ENCODE results near the gene DAP. TPM values are rescaled to one million over a fixed set of nuclear protein-coding genes. Genes with fewer than 3 reads are reported as not detected.

The DAP gene
- total RNA-seq, 1 experiment from 2014 or later = 114 TPM

GRCh38 chr5:10768328-10768899 lies 7.4 kb upstream of the DAP start:
- Mint-ChIP-seq H3K27ac (ENCODE audit: low read depth, unreplicated experiment) (no peak overlapping the region), H3K4me1 (ENCODE audit: insufficient read depth, unreplicated experiment) (no peaks in the 10 kb centered on the region), H3K27me3 (ENCODE audit: insufficient read depth, unreplicated experiment) (peaks cover 22% of the 10 kb centered on the region), H3K36me3 (ENCODE audit: insufficient read depth, unreplicated experiment) (no peaks in the 10 kb centered on the region), H3K9me3 (ENCODE audit: unreplicated experiment) (no peaks in the 10 kb centered on the region), H3K4me3 (ENCODE audit: unreplicated experiment) (no peak overlapping the region)
- intact Hi-C loops (cut with micrococcal nuclease) = no loop called here
- TF ChIP-seq CTCF (IDR thresholded peaks at IDR 0.05; ENCODE audit: unreplicated experiment) = no peak
- DNase-seq (ENCODE audit: unreplicated experiment) = no peak
- no TSS peak for BruUV-seq (replicated peaks)
- ChIA-PET CTCF (no interaction called here), POLR2A (interaction anchor here (1.1 kb wide), 1 partner anchor 29 kb away, joined by 4 read pairs; no protein-coding TSS in a partner anchor)

GRCh38 chr5:10762776-10763500 lies 1.9 kb upstream of the DAP start:
- BruUV-seq (replicated peaks) = no TSS peak
- no peak for TF ChIP-seq CTCF (IDR thresholded peaks at IDR 0.05; ENCODE audit: unreplicated experiment)
- Mint-ChIP-seq H3K36me3 (ENCODE audit: insufficient read depth, unreplicated experiment) (peaks cover 12% of the 10 kb centered on the region), H3K4me1 (ENCODE audit: insufficient read depth, unreplicated experiment) (peaks cover 5% of the 10 kb centered on the region), H3K9me3 (ENCODE audit: unreplicated experiment) (no peaks in the 10 kb centered on the region), H3K4me3 (ENCODE audit: unreplicated experiment) (peak overlapping the region; percentile 81), H3K27ac (ENCODE audit: low read depth, unreplicated experiment) (no peak overlapping the region), H3K27me3 (ENCODE audit: insufficient read depth, unreplicated experiment) (no peaks in the 10 kb centered on the region)
- intact Hi-C loops (cut with micrococcal nuclease) = no loop called here
- CTCF ChIA-PET = no interaction called here
- no peak for DNase-seq (ENCODE audit: unreplicated experiment)
- POLR2A ChIA-PET = interaction anchor here (0.5 kb wide), 1 partner anchor 453 kb away, joined by 4 read pairs; no protein-coding TSS in a partner anchor

DNA sequence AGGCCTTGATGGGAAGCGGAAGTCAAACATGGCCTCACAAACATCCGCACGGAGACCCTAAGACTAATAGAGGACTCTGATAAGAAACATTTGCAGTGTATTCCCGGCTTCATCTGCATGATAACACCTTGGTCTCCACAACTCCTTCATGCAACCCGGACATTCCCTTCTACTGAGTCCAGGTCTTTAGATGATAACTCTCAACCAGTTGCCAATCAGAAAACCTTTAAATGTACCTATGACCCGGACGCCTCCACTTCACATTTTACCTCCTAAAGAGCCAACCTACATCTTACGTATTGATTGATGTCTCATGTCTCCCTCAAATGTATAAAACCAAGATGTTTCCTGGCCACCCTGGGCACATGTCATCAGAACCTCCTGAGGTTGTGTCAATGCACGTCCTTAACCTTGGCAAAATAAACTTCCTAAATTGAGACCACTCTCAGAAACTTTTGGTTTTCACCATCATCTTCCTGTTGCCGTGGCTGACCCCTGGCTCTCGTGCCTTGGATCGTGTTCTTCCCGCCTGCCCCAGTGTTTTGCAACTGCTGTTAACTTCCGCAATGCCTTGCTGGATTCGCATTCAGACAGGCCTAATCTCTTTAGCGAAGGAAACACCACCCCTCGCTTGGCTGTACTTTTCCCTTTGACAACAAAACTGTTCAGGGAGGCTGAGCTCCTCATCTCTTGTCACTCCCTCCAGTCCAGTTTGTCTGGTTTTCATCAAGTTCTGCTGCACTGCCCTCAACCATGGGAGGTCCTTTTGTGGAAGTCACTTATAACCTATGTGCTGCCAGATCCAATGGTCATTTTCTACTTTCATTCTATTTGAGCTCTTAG lies 1.1 kb upstream of the DAP start:
- no peak for TF ChIP-seq CTCF (IDR thresholded peaks at IDR 0.05; ENCODE audit: unreplicated experiment)
- BruUV-seq (replicated peaks) = no TSS peak
- intact Hi-C loops (cut with micrococcal nuclease) = loop anchor here (2.0 kb wide), 1 partner anchor 37 kb away; no protein-coding TSS in a partner anchor
- Mint-ChIP-seq H3K27ac (ENCODE audit: low read depth, unreplicated experiment) (no peak overlapping the region), H3K4me3 (ENCODE audit: unreplicated experiment) (peak overlapping the region; percentile 81), H3K4me1 (ENCODE audit: insufficient read depth, unreplicated experiment) (peaks cover 5% of the 10 kb centered on the region), H3K9me3 (ENCODE audit: unreplicated experiment) (no peaks in the 10 kb centered on the region), H3K27me3 (ENCODE audit: insufficient read depth, unreplicated experiment) (no peaks in the 10 kb centered on the region), H3K36me3 (ENCODE audit: insufficient read depth, unreplicated experiment) (peaks cover 18% of the 10 kb centered on the region)
- CTCF ChIA-PET = no interaction called here
- DNase-seq (ENCODE audit: unreplicated experiment) = no peak
- POLR2A ChIA-PET = interaction anchor here (0.6 kb wide), 1 partner anchor 497 kb away, joined by 7 read pairs; no protein-coding TSS in a partner anchor

- TF ChIP-seq CTCF (IDR thresholded peaks at IDR 0.05; ENCODE audit: unreplicated experiment) = no peak
- peaks cover 5% of the 10 kb centered on the region for H3K4me1 Mint-ChIP-seq (ENCODE audit: insufficient read depth, unreplicated experiment)
- intact Hi-C loops (cut with micrococcal nuclease) = loop anchor here (2.0 kb wide), 1 partner anchor 36 kb away; no protein-coding TSS in a partner anchor
- CTCF ChIA-PET = no interaction called here
- POLR2A ChIA-PET = interaction anchor here (0.6 to 0.9 kb wide), 3 partner anchors 9 to 350 kb away, joined by 3 to 5 read pairs (median 3); no protein-coding TSS in a partner anchor
- BruUV-seq (replicated peaks) = no TSS peak
- H3K27me3 Mint-ChIP-seq (ENCODE audit: insufficient read depth, unreplicated experiment) = no peaks in the 10 kb centered on the region
- no peak for DNase-seq (ENCODE audit: unreplicated experiment)
- peaks cover 18% of the 10 kb centered on the region for H3K36me3 Mint-ChIP-seq (ENCODE audit: insufficient read depth, unreplicated experiment)
- H3K9me3 Mint-ChIP-seq (ENCODE audit: unreplicated experiment) = no peaks in the 10 kb centered on the region
- peak overlapping the region; percentile 76 for H3K27ac Mint-ChIP-seq (ENCODE audit: low read depth, unreplicated experiment)
- peak overlapping the region; percentile 81 for H3K4me3 Mint-ChIP-seq (ENCODE audit: unreplicated experiment)
Observed at GRCh38 chr5:10760921-10761184, 181 bp downstream of the DAP start.
